ENCODE results near the gene PPP6R2.
A peak's percentile ranks its signal among the peaks of the same experiment; 100 is the strongest.

The PPP6R2 gene, protein sequence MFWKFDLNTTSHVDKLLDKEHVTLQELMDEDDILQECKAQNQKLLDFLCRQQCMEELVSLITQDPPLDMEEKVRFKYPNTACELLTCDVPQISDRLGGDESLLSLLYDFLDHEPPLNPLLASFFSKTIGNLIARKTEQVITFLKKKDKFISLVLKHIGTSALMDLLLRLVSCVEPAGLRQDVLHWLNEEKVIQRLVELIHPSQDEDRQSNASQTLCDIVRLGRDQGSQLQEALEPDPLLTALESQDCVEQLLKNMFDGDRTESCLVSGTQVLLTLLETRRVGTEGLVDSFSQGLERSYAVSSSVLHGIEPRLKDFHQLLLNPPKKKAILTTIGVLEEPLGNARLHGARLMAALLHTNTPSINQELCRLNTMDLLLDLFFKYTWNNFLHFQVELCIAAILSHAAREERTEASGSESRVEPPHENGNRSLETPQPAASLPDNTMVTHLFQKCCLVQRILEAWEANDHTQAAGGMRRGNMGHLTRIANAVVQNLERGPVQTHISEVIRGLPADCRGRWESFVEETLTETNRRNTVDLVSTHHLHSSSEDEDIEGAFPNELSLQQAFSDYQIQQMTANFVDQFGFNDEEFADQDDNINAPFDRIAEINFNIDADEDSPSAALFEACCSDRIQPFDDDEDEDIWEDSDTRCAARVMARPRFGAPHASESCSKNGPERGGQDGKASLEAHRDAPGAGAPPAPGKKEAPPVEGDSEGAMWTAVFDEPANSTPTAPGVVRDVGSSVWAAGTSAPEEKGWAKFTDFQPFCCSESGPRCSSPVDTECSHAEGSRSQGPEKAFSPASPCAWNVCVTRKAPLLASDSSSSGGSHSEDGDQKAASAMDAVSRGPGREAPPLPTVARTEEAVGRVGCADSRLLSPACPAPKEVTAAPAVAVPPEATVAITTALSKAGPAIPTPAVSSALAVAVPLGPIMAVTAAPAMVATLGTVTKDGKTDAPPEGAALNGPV

DNA sequence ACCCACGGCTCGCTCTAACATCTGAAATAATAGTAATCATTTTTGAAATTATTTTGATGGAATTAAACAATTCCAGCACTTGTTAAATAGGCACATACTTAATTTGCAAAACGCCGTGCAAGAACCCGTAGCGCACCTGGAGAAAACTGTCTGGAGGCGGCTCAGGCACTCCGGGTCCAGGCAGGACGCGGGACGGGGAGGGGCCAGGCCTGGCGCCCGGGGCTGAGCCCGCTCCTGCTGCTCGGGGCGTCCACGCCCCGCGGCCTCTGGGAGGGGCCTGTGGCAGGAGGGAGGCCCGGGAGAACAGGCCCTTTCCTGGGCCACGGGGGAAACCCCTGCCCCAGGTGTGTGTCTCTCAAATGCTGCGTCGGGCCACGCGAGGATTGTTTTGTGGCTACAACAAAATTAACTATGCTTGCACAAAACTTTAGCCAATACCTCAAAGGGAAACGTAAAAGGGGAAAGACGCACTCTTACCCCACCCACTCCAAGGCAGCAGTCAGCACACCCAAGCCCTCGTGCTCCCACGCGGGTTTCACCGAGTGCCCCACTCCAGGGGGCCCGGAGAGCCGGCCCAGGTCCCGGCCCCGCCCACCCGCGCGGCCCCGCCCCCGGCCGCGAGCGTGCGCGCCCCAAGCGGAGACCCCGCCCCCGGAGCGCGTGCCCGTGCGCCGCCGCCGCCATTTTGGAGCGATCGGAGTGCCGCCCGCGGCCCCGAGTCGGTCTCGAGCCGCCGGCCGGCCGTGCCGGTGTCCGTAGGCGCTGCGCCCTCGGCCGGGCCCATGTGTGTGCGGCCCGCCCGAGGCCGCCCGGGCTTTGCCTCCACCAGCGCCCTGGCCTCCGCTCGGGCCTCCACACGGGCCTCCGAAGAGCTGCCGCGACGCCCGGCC, at the start of gene PPP6R2:
Gene PPP6R2 (plus strand): TSS at position 677 of the 890 bp plus-strand sequence. CDS start 50,582 bp downstream, outside the sequence.
- peak; percentile 82 for DNase-seq (ENCODE audit: low read depth)

DNA sequence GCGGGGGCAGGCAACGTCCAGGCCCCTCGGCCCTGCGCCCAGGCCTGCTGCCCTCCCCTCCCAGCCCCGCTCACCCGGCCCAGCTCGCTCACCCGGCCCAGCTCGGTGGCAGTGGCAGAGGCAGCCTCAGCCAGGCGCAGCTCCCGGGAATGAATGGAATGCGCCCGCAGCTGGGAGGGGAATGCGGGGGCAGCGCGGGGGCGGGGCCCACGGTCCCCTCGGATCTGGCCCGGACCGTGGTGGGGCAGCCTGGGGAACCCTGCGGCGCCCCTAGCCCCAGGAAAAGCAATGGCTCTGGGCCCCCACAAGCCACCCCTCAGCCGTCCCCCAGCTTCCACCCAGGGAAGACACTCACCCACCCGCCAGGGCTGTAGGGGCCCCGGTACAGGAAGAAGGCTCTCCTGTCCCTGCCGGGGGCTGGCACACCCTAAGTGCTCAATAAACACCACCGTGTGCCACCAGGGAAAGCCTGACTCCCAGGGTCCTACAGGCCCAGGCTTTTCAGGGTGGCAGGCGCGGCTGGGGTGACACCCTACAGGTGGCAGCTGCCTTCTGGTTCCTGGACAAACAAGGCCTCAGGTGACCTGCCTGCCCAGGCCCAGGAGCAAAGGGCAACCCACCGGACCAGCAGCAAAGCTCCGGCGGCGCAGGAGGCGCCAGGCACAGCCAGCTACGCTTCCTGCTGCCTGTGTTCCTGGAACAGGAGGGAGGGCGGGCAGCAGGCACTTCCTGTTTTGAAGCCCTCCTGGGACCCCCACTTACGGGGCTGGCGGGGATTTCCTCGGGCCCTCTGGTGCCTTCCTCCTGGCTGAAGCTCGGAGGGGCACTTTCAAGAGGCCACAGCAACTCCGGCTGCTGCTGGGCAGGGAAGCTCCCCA, 49.4 kb upstream of the PPP6R2 start:
- no peak for DNase-seq (ENCODE audit: low read depth)

DNA sequence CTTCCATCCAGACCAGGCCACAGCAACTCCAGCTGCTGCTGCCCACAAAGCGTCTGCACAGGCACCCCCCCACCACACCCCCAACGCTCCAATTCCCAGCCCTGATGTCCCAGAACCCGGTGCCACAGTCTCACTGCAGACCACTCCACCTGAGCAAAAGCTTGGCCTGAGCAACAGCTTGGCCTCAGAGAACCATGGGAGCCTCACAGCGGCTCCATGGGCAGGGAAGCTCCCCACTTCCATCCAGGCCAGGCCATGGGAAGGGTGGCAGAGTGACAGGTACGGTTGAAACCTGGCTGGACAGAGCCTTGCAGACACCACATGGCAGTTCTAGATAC, 48.8 kb upstream of the PPP6R2 start:
- DNase-seq (ENCODE audit: low read depth): no peak

DNA sequence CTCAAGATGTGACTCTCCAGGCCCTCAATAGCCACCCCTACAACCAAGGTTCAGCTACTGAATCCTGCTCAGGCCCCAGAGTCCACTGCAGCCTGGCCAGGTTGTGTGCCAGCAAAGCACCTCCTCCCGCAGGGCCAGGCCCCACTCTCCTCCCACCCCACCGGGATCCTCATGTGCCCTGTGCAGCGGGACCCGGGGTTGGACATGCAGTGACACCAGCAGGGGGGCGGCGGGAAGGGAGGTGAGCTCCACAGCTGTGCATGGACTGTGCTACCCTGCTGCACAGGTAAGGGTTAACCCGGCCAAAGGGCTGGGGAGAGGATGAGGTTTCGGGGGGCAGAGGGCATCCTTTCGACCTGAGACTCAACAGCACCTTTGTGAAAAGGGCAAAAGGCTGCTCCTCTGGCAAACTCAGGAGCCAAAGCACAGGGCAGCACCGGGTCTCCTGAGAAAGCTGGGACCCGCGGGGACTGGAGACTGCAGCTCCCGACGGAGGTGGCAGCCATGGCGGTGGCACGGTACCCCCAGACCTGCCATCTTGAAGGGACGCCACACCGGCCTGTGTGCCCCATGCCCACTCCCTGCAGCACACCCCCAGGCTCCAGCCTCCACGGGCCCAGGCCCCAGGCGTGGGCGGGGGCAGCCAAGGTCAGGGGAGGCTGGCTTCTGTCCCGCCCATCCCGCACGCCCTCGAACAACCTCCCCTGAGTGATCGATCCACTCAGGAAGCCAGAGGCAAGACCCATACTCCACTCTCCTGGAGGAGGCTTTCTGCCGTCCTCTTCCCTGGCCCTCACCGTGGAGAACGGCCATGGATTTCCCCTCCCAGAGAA, 46.3 kb upstream of the PPP6R2 start:
- no peak for DNase-seq (ENCODE audit: low read depth)

DNA sequence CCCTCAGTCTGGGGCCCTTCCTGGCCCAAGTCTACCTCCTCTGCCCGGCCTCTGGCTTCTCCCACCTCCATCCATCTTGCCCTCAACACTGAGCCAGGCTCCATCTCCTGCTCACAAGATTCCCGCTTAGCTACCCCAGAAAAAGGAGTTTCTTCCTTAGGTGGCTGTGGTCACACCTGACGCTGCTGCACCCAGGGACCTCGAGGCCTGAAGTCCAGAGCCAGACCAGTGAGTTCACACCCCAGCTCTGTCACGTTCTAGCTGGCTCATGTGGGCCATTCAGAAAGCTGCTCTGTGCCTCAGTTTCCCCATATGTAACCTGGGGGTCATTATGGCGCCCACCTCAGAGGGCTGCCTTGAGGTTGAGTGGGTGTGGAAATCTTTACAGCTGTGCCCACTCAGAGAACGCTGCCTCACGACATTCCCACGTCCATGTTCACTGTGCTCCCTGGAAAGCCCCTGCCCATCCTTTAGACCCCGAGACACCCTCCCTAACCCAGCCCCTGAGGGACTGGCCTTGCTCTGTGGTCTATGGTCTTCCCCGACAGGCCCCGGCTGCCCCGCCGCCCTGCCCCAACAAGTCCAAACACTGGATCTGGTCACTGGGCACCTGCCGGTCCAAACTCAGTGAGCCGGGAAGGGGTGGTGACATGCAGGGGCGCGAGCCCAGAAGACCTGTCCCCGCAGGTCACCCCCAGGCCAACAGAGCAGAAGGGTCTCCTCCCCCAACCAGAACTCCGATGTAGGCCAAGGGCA, 45.4 kb upstream of the PPP6R2 start:
- DNase-seq (ENCODE audit: low read depth): no peak

DNA sequence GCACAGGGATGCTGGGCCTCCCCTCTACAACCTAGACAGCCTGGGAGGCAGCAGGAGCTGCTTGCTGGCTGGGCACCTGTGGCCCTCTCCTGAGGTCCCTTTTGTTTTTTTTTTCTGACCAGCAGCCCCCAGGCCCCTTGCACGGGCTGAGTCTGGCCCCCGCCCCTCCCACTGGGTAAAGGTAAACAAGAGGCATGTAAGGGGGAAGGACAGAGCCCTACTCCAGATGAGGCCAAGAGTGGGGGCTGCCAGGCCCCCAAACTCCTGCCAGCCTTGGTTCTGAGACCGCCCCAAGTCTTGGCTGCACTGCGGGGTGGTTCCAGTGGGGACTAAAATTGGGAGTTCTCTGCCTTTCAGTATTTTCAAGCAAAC, 44.9 kb upstream of the PPP6R2 start:
- no peak for DNase-seq (ENCODE audit: low read depth)

DNA sequence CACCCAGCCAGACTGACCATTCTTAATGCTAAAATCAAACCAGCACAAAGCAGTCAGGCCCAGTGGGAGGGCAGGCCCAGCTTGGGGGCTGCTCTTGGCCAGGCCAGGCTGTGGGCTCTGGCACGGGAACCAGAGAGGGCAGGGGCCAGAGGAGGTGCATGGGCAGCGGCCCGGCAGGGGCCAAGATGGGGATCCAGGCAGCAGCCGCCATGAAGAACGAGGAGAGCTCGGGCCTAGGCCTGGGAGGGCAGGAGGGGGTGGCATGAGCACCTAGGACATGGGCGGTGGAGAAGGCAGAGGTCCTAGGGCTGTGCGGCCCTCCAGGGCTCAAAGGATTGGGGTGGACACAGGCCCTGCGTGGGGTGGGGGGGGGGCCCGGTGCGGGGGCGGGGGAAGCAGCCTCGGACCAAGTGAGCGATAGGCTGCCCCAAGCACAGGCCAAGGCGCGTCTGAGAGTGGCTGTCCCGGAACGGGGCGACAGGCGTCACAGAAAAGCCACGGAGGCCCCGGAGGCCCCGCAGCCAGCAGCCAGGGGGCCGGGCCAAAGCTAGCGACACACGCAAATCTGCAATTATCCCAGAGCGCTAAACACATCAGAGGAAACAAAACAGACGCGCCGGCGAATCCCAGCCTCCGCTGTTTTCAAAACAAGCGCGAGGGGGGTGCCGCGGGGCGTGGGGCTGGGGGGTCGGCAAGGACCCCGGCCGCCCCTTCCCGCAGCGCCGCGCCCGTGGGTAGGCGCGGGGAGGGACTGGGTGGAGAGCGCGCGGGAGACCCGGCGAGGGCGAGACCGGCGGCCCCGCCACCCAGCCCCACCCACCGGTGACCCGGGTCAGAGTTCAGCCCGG, 44.0 kb upstream of the PPP6R2 start:
- no peak for DNase-seq (ENCODE audit: low read depth)

DNA sequence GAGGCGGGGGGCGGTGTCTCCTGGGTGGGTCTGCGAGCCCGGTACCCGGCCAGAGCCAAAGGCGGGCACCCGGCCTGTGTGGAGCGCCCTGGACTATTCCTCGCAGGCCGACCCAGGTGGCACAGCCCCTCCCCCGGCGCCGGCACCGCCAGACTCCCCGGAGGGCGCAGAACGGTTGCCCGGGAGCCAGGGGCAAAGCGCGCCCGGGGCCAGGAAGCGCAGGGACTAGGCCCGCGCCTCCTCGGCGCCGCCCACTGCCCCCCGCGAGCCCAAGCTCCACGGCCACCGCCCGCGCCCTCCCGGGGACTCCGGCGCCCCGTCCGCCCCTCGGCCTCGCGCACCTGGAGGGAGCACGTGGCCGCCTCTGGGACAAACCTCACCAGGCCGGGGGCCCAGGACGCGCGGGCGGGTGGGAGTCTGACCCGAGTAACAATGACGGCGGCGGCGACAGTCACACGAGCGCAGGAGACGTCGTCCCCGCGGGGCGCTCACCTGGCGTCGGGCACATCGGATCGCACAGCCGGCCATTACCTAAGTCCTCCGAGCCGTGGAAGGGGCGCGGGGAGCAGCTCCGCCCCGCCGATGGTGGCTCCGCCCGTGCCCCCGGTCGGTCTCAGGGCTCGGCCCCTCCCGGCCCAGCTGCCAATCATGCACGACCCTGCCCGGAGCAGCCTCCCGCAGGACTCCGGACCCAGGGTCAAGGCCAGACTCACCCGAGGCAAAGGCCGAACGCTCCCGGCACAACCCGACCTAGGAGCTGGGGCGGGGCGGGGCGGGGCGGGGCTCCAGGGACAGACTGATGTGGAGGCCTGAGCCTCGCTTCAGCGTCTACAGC, 43.1 kb upstream of the PPP6R2 start:
- no peak for DNase-seq (ENCODE audit: low read depth)

DNA sequence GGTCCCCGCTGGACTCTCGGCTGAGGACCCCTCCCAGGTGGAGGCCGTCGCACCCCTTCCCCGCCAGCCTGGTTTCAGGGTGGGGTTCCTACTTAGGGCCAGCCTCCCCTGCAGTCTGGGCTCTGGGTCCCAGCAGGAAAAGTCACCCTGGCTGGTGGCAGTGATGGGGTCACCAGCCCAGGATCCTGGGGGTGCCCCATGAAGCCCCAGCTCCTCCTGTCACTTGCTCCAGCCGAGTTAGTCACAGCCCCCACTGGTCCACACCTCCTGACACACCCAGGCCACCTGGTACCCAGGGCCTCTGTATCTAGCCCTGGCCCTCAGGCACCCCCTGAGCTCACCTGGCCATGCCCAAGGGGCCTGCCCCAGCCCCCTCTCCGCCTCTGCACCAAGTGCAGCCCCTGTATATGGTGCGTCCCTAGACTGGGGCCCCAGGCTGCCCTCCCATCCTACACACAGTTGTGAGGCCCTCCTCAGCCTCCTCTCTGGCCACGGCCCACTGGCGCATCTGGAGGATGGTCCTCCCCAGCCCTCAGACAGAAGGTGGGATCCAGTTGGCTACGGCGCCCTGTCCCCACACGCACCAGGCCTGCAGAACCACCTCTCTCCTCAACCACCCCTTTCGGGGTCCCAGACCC, 42.4 kb upstream of the PPP6R2 start:
- no peak for DNase-seq (ENCODE audit: low read depth)

DNA sequence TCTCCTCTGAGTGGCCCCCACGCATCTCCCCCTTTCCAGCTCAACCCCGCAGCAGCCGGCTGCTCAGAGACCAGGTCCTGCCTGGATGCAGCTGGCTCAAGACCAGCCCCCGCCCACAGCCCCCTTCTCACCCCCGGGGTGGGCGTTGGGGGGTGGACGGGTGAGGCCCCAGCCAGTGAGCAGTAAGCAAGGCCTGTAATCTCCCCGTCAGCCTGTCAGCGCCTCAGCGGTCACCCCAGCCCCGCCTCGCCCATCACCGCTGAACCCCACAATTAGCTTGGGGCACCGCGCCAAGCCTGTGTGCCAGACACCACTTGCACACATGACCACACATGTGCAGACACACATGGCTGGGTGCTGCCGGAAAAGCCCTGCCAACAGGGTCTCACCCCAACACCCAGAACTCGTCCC, 41.5 kb upstream of the PPP6R2 start:
- DNase-seq (ENCODE audit: low read depth): no peak

DNA sequence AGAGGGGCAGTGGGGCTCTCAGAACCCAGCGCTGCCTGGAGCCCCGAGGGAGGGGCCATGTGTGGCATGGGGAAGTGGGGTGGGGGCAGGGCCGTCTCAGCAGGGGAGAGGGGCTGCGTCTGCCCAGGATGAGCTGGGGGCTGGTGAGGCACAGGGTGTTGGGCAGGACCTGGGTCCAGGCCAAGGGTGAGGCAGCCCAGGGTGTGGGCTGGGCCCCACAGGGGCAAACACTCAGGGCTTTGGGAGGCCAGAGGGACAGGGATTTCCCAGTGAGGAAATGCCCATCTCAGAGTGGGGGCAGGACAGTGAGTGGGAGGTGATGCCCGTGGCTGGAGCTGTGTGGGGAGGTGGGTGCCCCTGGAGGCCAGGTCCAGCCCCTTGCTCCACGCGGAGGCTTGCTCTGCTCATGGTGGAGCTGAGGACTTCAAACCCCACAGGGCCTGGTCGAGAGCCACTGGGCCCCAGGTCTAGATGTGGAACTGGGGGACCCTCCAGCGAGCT, 41.0 kb upstream of the PPP6R2 start:
- no peak for DNase-seq (ENCODE audit: low read depth)

DNA sequence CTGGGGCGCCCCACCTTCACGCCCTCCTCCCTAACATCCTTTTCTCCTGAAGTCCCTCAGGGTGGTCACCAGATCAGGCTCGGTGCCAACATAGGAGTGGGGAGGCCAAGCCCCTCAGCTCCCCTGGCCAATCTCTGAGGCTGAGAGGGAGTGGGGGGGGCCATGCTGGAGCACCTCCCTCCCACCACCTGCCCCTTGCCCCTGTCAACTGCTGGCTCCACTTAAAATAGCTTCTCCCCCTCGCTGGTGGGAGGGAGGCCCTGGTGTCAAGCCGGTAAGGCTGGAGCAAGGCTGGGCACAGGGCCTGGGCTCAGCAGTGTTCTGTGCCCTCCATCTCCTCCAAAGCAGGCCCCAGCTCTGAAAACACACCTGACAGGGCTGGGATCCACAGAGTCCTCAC, 40.6 kb upstream of the PPP6R2 start:
- no peak for DNase-seq (ENCODE audit: low read depth)

DNA sequence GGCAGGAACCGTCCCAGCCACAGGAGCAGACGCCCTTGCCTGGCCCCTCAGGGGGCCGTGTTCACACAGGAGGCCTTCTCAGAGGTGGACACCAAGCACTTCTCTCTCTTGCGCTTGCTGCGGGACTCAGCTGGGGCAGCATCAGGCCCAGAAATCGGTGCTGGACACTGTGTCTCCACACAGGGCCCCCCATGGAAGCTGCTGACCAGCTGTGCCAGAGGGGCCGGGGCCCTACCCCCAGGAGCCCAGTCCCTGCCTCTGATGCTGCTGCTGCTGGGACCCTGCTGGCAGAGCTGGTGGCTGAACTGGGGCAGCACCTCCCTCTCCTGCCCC, 39.6 kb upstream of the PPP6R2 start:
- no peak for DNase-seq (ENCODE audit: low read depth)

DNA sequence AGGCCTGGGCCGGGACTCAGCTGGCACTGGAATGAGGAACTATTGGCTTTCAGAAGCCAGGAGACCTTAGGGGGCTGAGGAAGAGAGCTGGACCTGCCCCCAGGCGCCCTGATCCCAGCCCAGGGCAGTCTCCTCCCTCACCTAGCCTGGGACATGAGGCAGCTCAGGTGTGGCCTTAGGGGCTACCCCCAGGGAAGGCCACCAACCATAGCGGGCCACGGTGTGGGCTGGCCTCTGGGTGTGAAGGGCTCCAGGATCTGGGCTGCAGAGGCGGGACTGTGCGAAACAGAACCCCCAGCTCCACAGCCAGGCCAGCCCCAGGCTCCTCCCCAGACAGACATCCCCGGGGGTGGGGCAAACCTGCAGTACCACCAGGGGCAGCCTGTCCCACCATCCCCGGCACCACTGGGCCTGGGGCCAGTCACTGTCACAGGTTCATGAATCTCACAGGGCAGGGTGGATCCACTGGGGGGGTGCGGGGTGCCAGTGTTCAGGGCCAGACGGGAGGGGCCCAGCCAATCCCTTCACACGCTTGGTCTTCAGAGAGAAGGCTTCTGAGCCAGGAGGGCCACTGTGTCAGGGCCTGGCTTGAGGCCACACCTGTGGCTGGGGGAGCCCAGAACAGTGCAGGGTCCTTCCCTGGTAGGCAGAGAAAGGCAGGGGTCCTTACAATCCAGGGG, 39.1 kb upstream of the PPP6R2 start:
- DNase-seq (ENCODE audit: low read depth): no peak

DNA sequence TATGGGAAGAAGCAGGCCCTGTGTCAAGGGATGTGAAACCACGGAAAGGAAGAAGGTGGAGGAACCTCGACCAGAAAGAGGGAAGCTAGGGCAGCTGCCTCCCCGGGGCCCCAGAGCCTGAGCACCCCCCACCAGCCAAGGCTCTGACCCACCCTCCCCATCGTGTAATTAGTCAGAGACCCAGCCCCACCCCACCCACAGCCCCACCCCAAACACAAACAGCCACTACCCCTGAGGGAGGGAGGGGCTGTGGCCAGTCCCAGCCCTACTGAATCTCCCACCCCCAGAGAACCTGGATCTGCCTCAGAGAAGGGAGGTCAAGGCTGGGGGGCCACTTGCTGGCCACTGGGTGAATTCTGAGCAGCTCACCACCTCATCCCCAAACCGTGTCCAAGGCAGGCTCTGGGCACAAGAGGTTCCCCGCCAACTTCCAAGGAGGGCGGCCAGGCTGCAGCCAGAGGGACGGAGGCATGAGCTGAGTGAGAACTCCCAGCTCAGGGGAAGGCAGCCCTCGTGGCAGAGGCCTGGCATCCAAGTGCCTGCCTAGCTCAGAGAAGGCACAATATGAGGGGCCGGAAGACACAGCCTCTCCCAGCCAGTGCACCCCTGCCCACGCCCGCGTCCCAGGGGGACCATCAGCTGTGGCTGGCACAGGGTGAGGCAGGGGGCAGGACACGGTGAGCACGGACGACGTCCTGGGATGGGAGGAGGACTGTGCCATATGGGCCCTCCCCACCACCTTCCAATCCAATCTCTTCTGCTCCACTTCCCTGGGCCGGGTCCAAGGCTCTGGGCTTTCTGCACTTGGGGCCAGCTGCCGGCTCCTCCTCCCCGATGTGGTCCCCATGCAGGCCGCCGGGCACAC, 38.4 kb upstream of the PPP6R2 start:
- no peak for DNase-seq (ENCODE audit: low read depth)

All from activated gamma-delta T cell treated with anti-CD3 and anti-CD28 coated beads, Interleukin-2, amount 50 U/mL, for 16 hours (primary cell).